Measurements from ENCODE around the gene NCDN. TPM values are rescaled to one million over a fixed set of nuclear protein-coding genes. Genes with fewer than 3 reads are reported as not detected.

Gene NCDN
- total and polyA plus RNA-seq, 2 experiments from 2014 or later, result 29.6 to 39.7 TPM

DNA sequence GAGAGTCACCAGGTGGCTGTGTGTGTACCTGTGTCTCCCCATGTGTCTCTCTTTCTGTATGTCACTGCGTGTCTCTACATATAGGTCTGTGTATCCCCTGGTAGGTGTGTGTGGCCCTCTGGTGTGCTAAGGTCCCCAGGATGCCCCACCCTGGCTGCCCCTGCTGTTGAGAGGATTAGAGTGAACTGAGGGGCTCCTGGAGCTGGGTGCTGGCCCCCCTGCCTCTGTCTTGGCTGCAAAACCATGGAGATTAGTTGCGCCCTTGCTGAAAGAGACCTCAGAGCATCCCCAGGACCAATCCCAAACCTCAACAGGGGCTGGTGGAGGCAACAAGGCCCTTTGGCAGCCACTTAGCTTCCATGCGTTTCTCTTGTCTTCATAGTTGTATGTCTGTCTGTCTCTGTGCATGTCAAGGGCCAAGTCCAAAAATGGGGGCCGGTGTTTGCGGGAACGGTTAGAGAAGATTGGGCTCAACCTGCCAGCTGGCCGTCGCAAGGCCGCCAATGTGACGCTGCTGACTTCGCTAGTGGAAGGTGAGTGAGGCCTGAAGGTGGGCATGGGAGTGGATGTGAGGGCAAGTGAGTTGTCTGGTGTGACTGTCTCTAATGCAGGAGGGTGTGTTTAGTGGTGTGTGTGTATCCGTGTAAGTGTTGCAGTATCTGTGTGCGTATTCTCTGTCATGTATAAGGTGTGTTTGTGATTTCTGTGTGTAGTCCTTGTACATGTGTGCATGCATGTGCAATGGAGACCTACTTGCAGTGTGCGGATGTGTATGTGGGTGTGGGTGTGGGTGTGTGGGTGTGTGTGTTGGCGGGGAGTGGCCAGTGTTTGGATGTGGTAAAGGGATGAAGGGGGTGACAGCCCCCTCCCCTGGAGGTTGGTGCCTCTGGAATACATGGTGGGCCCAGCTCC, 32.2 kb downstream of the NCDN start:
- H3K9me2 ChIP-seq (ENCODE audit: insufficient read depth), result no peaks in the 10 kb centered on the region
- in situ Hi-C loops (cut with MboI), result no loop called here
- 95 to 97% methylated on average over 15 of the region's 15 CpGs for WGBS, 2 experiments (ENCODE audit: low coverage in 1 of 2, low lambda C conversion rate in 2 of 2, missing lambda C conversion rate in 2 of 2)
- no peaks in the 10 kb centered on the region for H3F3A ChIP-seq (ENCODE audit: insufficient read depth)
- no peaks in the 10 kb centered on the region for H4K20me1 ChIP-seq (ENCODE audit: insufficient read depth)
- H3K4me3 ChIP-seq, result no peak overlapping the region
- no peak overlapping the region for H3K4me2 ChIP-seq (ENCODE audit: unreplicated experiment)
- TF ChIP-seq EZH2phosphoT487 (IDR thresholded peaks at IDR 0.05; ENCODE audit: insufficient read depth, low read depth), result no peak
- no peak for TF ChIP-seq EZH2 (IDR thresholded peaks at IDR 0.05; ENCODE audit: insufficient read depth, poor library complexity, severe bottlenecking)
- DNase-seq, result no peak
- no peak overlapping the region for H3K9ac ChIP-seq
- no peak overlapping the region for H2AFZ ChIP-seq
- no peaks in the 10 kb centered on the region for H3K27me3 ChIP-seq (replicated peaks; ENCODE audit: insufficient read depth)
- H3K27ac ChIP-seq, result no peak overlapping the region
- no peaks in the 10 kb centered on the region for H3K4me1 ChIP-seq (ENCODE audit: insufficient read depth)
- H3K9me3 ChIP-seq (ENCODE audit: low read depth), result no peaks in the 10 kb centered on the region
- H3K79me2 ChIP-seq (ENCODE audit: insufficient read depth), result no peaks in the 10 kb centered on the region
- H3K36me3 ChIP-seq (ENCODE audit: low read depth), result no peaks in the 10 kb centered on the region

DNA sequence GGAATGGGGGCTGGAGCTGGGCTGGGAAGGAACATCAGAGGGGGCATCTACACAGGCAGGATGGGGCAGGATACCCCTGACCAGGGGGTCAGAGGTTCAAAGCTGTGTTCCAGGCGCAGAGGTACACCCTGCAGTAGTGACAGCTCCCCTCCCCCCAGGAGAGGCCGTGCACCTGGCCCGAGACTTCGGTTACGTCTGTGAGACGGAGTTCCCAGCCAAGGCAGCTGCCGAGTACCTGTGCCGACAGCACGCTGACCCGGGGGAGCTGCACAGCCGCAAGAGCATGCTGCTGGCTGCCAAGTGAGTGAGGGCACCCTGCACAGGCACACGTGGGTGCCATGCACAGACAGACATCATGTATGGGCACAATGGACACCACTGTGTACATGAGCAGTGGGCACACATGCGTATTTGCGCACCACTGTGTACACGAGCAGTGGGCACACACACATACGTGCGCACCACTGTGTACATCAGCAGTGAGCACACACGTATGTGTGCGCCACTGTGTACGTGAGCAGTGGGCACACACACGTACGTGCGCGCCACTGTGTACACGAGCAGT, 33.0 kb downstream of the NCDN start:
- Histone ChIP-seq H3F3A (ENCODE audit: insufficient read depth) (no peaks in the 10 kb centered on the region), H2AFZ (no peak overlapping the region), H3K27me3 (replicated peaks; ENCODE audit: insufficient read depth) (no peaks in the 10 kb centered on the region), H3K4me2 (ENCODE audit: unreplicated experiment) (no peak overlapping the region), H3K4me1 (ENCODE audit: insufficient read depth) (no peaks in the 10 kb centered on the region), H3K4me3 (no peak overlapping the region), H3K9me3 (ENCODE audit: low read depth) (no peaks in the 10 kb centered on the region), H4K20me1 (ENCODE audit: insufficient read depth) (no peaks in the 10 kb centered on the region), H3K36me3 (ENCODE audit: low read depth) (no peaks in the 10 kb centered on the region), H3K9me2 (ENCODE audit: insufficient read depth) (no peaks in the 10 kb centered on the region), H3K27ac (no peak overlapping the region), H3K79me2 (ENCODE audit: insufficient read depth) (no peaks in the 10 kb centered on the region), H3K9ac (no peak overlapping the region)
- no peak for TF ChIP-seq EZH2 (IDR thresholded peaks at IDR 0.05; ENCODE audit: insufficient read depth, poor library complexity, severe bottlenecking)
- DNase-seq, result no peak
- 92 to 93% methylated on average over 25 of the region's 25 CpGs for WGBS, 2 experiments (ENCODE audit: low coverage in 1 of 2, low lambda C conversion rate in 2 of 2, missing lambda C conversion rate in 2 of 2)
- in situ Hi-C loops (cut with MboI), result no loop called here

DNA sequence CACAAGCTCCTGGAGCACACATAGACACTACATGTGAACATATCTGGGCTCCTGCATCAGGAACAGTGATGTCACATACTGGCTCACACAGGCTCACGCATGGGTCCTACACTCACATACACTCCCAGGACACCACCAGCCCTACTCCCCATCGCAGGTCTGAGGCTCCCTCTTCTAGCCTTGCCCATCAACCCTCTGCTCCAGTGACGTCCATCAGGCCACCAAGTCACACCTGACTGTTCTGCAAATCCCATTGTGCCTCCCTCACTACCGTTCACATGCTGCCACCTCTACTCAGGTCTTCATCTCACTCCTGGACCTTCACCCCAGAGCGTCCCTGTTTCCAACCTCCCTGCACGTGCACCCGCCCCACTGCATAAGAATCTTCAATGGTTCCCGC, 33.6 kb downstream of the NCDN start:
- H3K36me3 ChIP-seq (ENCODE audit: low read depth), result no peaks in the 10 kb centered on the region
- no peak overlapping the region for H3K4me3 ChIP-seq
- no peak overlapping the region for H3K4me2 ChIP-seq (ENCODE audit: unreplicated experiment)
- TF ChIP-seq EZH2phosphoT487 (IDR thresholded peaks at IDR 0.05; ENCODE audit: insufficient read depth, low read depth), result no peak
- H4K20me1 ChIP-seq (ENCODE audit: insufficient read depth), result no peaks in the 10 kb centered on the region
- in situ Hi-C loops (cut with MboI), result no loop called here
- H3K27ac ChIP-seq, result no peak overlapping the region
- no peaks in the 10 kb centered on the region for H3K9me2 ChIP-seq (ENCODE audit: insufficient read depth)
- H3F3A ChIP-seq (ENCODE audit: insufficient read depth), result no peaks in the 10 kb centered on the region
- H3K79me2 ChIP-seq (ENCODE audit: insufficient read depth), result no peaks in the 10 kb centered on the region
- no peak overlapping the region for H2AFZ ChIP-seq
- DNase-seq, result no peak
- H3K9ac ChIP-seq, result no peak overlapping the region
- H3K4me1 ChIP-seq (ENCODE audit: insufficient read depth), result no peaks in the 10 kb centered on the region
- WGBS, 2 experiments (ENCODE audit: low coverage in 1 of 2, low lambda C conversion rate in 2 of 2, missing lambda C conversion rate in 2 of 2), result 86 to 88% methylated on average over 8 of the region's 8 CpGs
- no peaks in the 10 kb centered on the region for H3K27me3 ChIP-seq (replicated peaks; ENCODE audit: insufficient read depth)
- H3K9me3 ChIP-seq (ENCODE audit: low read depth), result no peaks in the 10 kb centered on the region

DNA sequence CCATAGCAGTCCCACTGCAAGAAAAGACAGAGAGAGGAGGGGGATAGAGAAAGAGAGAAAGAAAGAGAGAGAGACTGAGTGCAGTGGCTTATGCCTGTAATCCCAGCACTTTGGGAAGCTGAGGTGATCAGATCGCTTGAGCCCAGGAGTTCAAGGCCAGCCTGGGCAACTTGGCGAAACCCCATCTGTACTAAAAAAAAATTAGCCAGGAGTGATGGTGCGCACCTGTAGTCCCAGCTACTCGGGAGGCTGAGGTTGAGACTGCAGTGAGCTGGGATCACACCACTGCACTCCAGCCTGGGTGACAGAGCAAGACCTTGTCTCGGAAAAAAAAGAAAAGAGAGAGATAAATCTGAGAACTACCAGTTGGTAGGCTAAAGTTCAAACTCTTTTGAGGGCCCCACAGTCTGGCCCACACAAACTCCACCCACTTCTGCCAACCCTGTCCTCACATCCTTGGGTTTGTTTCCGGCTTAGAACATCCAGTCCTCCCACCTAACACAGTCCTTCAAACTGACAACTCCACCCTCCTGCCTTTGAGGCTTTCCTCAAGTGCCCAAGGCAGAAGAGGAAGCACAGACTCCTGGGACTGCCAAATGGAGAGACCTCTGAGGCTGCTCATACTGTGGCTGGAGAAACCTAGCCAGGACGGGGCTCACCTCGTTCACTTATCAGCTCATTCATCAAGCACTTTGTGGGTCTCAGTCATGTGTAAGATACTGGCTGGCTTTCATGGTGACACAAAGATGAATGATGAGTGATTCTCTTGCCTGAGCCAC, 35.6 kb downstream of the NCDN start:
- H3K36me3 ChIP-seq (ENCODE audit: low read depth), result no peaks in the 10 kb centered on the region
- in situ Hi-C loops (cut with MboI), result no loop called here
- no peak overlapping the region for H3K4me2 ChIP-seq (ENCODE audit: unreplicated experiment)
- H3K9me3 ChIP-seq (ENCODE audit: low read depth), result no peaks in the 10 kb centered on the region
- H3F3A ChIP-seq (ENCODE audit: insufficient read depth), result no peaks in the 10 kb centered on the region
- H3K9ac ChIP-seq, result no peak overlapping the region
- no peaks in the 10 kb centered on the region for H4K20me1 ChIP-seq (ENCODE audit: insufficient read depth)
- no peaks in the 10 kb centered on the region for H3K79me2 ChIP-seq (ENCODE audit: insufficient read depth)
- DNase-seq, result no peak
- no peak overlapping the region for H3K4me3 ChIP-seq
- H3K9me2 ChIP-seq (ENCODE audit: insufficient read depth), result no peaks in the 10 kb centered on the region
- H2AFZ ChIP-seq, result no peak overlapping the region
- no peaks in the 10 kb centered on the region for H3K4me1 ChIP-seq (ENCODE audit: insufficient read depth)
- no peak for TF ChIP-seq EZH2 (IDR thresholded peaks at IDR 0.05; ENCODE audit: insufficient read depth, poor library complexity, severe bottlenecking)
- TF ChIP-seq EZH2phosphoT487 (IDR thresholded peaks at IDR 0.05; ENCODE audit: insufficient read depth, low read depth), result no peak
- 66 to 75% methylated on average over 8 of the region's 8 CpGs for WGBS, 2 experiments (ENCODE audit: low coverage in 1 of 2, low lambda C conversion rate in 2 of 2, missing lambda C conversion rate in 2 of 2)
- no peak overlapping the region for H3K27ac ChIP-seq
- no peaks in the 10 kb centered on the region for H3K27me3 ChIP-seq (replicated peaks; ENCODE audit: insufficient read depth)
